Embryonic facial prominence (tissue), 1 donor: ENCODE data around the gene CAMKK2.
"Not testable (repeated sequence)": the region's sequence is repeated elsewhere in the genome, so short reads cannot be mapped to it uniquely, and the experiment has no call there.

Experiments
- DNase-seq: peaks from one replicate; pipeline ENCODE4 v3.0.0-alpha.2; 2016; ENCODE audit errors: extremely low spot score

CAMKK2 gene

DNA sequence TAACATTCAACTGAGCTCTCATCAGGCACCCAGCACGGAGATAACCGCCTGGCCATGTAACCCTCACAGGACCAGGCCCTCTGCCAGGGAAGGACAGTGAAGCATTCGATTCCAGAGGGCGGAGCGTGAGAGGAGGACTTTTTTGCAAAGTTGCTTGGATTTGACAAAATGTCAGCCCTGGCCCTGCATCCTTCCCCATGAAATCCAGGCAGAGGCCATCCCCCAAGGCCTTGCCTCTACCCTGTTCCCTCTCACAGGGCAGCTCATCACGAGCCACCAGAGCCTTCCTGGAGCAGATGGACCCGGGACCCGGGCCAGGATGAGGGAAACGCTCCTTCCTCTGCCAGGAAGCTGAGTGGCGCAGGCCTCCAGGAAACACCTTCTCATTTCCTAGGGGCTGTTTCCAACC is 17.0 kb downstream of the CAMKK2 start:
- no peak for DNase-seq

GRCh38 chr12:121279071-121279375 is 17.5 kb downstream of the CAMKK2 start:
- no peak for DNase-seq

- no peak for DNase-seq
These were observed 18.1 kb downstream of the CAMKK2 start for GRCh38 chr12:121278169-121279070.

GRCh38 chr12:121277374-121277759 is 19.1 kb downstream of the CAMKK2 start:
- DNase-seq: no peak

DNA sequence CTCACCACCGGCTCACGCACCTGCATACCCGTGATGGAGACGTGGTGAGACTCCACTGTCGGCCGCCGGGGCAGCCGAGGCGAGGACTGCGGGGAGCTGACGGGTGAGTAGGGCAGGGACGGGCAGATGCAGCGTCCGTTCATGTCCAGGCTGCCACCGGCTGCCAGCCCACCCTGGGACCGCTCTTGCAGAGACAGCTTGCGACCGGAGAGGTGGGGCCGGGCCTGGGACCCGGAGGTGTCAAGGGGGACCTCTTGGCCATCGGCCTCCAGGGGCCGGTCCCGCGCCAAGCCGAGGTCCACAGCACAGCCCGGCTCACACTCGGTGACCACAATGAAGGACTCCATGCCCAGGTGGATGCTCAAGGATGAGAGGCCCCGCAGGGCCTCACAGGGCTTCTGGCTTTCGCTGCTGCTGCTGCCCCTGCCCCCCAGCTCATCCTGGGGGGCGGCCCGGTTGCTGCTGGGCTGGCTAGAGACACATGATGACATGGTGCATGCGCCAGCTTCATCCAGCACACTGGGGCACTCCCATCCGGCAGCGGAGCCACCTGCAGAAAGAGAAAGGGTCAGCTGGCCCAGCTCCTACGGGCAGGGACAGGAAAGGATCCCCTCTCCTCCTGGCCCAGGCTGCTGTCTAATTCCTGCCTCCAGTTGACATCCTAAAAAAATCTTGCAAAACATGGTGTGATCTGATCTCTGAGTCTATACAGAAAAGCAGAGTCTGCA is 22.3 kb downstream of the CAMKK2 start:
- no peak for DNase-seq

DNA sequence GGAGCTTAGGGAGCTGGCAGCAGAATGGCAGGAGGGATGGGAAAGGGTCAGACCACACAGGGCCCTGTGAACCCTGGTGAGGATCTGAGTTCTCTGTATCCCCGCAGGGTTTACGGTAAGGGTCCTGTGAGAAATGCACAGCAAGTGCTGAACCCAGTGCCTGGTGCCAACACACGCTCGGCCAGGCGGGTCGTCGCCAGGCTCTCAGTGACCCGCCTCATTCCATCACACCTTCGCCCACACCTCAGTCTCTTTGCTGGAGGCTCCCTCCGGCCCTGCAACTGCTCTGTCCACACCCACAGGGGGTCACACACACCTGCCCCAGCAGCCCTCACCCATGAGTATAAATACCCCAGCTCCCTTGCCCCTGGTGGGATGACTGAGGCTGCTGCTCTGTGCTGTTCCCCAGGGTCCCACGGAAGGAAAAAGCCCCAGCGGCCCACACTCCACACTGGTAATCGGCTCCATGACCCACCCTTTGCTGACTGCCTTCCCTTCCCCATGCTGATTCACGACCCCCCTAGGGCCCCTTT is 23.1 kb downstream of the CAMKK2 start:
- no peak for DNase-seq

- DNase-seq: no peak
These were observed 28.7 kb downstream of the CAMKK2 start for GRCh38 chr12:121267822-121268221.

DNA sequence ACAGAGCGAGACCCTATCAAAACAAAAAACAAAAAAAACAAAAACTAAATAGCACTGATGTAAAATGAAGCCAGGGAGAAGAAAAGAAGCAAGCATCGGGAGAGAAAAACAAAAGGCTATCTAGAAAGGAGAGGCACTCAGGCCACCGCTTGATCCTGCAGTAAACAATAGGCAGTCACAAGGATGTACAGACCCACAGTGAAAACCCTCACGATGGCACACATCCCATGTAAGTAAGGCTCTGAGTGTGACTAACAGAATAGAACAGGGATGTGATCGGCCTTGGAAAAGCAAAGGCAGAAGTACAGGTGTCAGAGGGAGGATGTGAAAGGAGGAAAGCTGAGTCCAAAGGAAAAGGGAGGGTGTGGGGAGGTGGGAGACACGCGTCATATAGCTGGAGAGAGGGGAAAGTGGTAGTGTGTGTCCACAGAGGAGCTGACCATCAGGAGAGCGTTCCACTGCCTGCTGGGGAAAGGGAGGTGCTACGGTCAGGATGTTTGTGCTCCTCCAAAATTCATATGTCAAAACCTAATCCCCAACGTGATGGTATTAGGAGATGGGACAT is 31.5 kb downstream of the CAMKK2 start:
- DNase-seq: no peak

GRCh38 chr12:121264135-121264534 is 32.4 kb downstream of the CAMKK2 start:
- no peak for DNase-seq

- no peak for DNase-seq
These were observed 33.1 kb downstream of the CAMKK2 start for GRCh38 chr12:121263206-121263935.

GRCh38 chr12:121261398-121261797 is 35.1 kb downstream of the CAMKK2 start:
- DNase-seq: no peak

- DNase-seq: no peak
These were observed 36.4 kb downstream of the CAMKK2 start for GRCh38 chr12:121260091-121260490.

GRCh38 chr12:121259074-121259473 is 37.4 kb downstream of the CAMKK2 start:
- DNase-seq: no peak

GRCh38 chr12:121257704-121258449 is 38.6 kb downstream of the CAMKK2 start:
- not testable (repeated sequence) for DNase-seq

GRCh38 chr12:121255433-121255832 is 41.1 kb downstream of the CAMKK2 start:
- no peak for DNase-seq

DNA sequence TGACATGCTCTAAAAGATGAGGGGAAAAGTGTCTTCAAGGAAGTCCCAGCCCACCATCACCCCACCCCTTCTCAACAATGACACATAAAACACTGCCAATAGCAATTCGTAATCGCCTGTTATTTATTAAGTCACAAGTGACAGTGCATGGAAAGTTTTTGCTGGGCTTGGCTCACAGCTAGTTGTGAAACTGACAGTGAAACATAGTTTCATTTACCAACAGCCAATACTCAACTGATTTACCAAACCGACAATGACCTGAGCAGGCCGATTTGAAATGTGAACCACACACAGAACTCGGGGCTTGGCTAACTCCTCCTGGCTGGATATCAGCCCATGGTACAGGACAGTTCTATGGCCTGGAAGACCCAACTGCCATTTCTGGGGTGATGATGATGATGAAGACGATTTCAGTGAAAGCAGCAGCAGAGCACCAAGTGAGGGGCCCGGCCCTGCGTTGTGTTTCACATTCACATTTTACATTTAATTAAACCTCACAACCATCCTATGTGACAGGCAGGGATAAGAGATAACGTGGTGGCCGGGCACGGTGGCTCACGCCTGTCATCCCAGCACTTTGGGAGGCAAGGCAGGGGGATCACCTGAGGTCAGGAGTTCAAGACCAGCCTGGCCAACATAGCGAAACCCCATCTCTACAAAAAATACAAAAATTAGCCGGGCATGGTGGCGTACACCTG is 42.7 kb downstream of the CAMKK2 start:
- DNase-seq: no peak

DNA sequence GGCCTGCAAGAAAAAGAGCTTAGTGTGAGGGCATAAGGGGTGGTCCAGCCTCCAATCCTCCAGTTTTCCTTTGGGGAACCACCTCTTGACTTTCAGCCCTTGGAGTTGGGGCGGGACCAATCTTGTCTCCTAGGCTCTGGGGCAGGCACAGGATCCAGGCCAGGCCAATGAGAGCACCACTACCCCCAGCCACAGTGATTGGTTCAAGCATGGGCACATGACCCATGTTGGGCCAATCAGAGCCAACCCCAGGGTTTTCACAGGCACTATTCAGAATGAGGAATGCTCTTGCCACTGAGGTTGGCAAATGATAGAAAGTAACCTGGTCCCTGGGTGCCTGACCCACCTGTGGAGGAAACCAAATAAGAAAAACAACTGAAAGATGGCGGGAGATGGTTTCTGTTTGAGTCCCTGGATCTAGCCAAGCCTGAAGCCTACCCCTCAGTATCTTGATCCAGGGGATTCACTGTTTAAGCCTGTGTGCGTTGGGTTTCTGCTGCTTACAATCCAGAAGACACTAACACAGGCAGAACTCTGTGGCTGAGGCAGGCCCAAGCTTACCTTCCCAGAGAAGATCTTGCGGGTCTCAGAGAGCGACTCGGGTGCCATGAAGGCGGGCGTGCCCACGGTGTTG is 43.7 kb downstream of the CAMKK2 start:
- DNase-seq: no peak

- no peak for DNase-seq
These were observed 44.7 kb downstream of the CAMKK2 start for GRCh38 chr12:121251838-121252237.

GRCh38 chr12:121250359-121250758 is 46.1 kb downstream of the CAMKK2 start:
- DNase-seq: no peak

- DNase-seq: no peak
These were observed 47.9 kb downstream of the CAMKK2 start for GRCh38 chr12:121248622-121249021.
